RWPE1 (cell line): ENCODE data around the gene CFAP221.
"Not testable (repeated sequence)": the region's sequence is repeated elsewhere in the genome, so short reads cannot be mapped to it uniquely, and the experiment has no call there.

Experiments used
- CTCF ChIA-PET: fragments of 350-600 bp; sonication (Branson Sonifier 250); formaldehyde crosslinking; extraction: SDS; loops from one replicate; lab custom pipeline; 2021; lab: Yijun Ruan, JAX
- POLR2A ChIA-PET: fragments of 400-600 bp; formaldehyde crosslinking; extraction: SDS; loops from one replicate; lab custom pipeline; 2020; ENCODE audit warnings: antibody characterized with exemption; ENCODE audit not compliant: low non-redundant PET; lab: Yijun Ruan, JAX
- DNase-seq: peaks from one replicate; pipeline ENCODE4 v3.0.0; 2012; ENCODE audit warnings: low spot score
- H3K27ac ChIP-seq: fragments of 450-650 bp; 2 replicates; pipeline ENCODE4 v1.5.1; 2017
- TF ChIP-seq, protein P1 (sequence below): fragments of 450-650 bp; conservative IDR thresholded peaks from 2 replicates; pipeline ENCODE4 v1.5.1; 2017; ENCODE audit warnings: low read depth, mild to moderate bottlenecking

CFAP221 gene

DNA sequence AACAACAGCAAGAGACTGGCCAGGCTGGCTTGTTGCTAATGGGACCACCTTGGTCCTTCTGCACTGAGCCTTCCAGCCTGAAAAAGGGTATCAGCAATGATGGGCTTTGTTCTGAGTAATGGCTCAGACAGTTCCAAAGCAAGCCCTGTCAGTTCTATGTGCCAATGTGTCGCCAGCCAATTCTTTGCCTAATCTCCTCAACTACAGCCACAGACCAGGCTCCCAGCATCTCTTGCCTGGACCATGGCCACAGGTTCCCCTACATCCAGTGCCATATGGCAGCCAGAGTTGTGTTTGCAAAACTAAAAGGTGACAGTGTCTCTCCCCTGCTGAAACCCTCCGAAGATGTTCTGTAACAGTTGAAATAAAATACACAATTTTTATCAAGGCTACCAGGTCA, 73.2 kb downstream of the CFAP221 start:
- no peak for DNase-seq
- ChIA-PET POLR2A (no interaction called here), CTCF (no interaction called here)
- TF ChIP-seq, protein P1, sequence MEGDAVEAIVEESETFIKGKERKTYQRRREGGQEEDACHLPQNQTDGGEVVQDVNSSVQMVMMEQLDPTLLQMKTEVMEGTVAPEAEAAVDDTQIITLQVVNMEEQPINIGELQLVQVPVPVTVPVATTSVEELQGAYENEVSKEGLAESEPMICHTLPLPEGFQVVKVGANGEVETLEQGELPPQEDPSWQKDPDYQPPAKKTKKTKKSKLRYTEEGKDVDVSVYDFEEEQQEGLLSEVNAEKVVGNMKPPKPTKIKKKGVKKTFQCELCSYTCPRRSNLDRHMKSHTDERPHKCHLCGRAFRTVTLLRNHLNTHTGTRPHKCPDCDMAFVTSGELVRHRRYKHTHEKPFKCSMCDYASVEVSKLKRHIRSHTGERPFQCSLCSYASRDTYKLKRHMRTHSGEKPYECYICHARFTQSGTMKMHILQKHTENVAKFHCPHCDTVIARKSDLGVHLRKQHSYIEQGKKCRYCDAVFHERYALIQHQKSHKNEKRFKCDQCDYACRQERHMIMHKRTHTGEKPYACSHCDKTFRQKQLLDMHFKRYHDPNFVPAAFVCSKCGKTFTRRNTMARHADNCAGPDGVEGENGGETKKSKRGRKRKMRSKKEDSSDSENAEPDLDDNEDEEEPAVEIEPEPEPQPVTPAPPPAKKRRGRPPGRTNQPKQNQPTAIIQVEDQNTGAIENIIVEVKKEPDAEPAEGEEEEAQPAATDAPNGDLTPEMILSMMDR = no peak
- no peak overlapping the region for H3K27ac ChIP-seq

DNA sequence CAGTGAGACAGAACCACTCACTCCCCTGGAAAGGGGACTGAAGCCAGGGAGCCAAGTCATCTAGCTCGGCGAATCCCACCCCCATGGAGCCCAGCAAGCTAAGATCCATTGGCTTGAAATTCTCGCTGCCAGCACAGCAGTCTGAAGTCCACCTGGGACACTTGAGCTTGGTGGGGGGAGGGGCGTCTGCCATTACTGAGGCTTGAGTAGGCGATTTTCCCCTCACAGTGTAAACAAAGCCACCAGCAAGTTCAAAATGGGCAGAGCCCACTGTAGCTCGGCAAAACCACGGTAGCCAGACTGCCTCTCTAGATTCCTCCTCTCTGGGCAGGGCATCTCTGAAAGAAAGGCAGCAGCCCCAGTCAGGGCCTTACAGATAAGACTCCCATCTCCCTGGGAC, 74.5 kb downstream of the CFAP221 start:
- POLR2A ChIA-PET, DNase-seq, H3K27ac ChIP-seq, CTCF ChIA-PET: not testable (repeated sequence)

DNA sequence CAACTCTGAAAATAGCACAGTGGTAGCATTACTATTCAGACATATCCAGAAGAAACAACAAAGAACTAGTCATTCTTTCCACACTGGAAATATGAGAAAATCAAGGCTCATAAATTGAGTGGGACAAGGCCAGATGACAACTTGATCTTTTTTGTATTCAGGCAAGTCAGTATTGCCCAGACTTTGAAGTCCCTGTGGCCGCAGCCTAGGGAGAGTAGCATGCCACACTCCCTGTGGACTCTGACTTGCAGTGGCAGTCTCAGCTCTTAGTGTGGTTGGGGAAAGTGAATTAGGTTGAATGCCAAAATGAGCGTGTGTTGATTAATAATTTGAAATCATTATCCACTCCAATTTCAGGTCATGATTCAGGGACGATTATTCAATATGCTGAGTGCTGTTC, 81.0 kb downstream of the CFAP221 start:
- ChIA-PET CTCF (interaction anchor here (0.8 kb wide), 1 partner anchor 17 kb away, joined by 3 read pairs; no protein-coding TSS in a partner anchor), POLR2A (no interaction called here)
- no peak overlapping the region for H3K27ac ChIP-seq
- TF ChIP-seq, protein P1 = no peak
- no peak for DNase-seq

DNA sequence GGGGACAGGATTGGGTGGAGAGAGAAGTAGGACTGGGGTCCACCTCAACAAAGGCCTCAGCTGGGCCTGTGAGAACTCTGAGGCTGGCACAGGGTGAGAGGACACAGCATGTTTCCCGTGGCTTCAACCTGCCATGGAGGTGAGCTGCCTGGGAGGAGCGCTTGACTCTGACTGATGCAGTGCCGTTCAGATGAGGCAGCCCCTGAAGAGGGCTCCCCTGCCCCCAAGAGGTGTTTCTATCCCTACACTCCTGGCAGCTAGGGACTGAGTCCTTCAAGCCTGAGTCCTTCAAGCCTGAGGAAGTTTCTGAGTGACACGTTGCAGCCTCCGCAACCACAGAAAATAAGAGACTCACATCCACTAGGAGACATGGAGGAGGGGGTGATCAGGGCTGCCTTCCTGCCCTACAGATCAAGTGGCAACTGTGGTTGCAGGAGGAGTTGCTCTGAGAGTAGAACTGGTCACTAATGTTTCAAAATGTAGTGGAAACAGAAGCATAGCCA, 85.1 kb downstream of the CFAP221 start:
- TF ChIP-seq, protein P1 = no peak
- ChIA-PET POLR2A (no interaction called here), CTCF (no interaction called here)
- H3K27ac ChIP-seq = no peak overlapping the region
- no peak for DNase-seq

DNA sequence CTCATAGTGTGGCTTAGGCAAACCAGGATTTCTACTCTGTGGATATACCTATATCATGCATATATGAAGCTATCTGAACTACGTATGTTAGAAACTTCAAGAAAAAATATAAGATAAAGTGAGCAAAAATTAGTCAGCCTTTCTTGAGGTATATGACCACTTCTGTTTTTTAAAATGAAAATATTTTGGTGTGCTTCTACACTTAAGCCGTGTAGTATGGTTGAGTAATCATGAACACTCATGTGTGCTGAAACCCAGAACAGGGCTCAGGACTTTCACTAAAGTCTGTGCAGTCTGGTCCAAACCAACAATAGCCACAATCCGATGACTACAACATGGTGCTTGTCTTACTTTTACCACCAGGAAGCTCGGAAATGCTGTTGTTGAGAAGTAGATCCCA, 85.9 kb downstream of the CFAP221 start:
- TF ChIP-seq, protein P1 = no peak
- POLR2A ChIA-PET = no interaction called here
- DNase-seq = no peak

DNA sequence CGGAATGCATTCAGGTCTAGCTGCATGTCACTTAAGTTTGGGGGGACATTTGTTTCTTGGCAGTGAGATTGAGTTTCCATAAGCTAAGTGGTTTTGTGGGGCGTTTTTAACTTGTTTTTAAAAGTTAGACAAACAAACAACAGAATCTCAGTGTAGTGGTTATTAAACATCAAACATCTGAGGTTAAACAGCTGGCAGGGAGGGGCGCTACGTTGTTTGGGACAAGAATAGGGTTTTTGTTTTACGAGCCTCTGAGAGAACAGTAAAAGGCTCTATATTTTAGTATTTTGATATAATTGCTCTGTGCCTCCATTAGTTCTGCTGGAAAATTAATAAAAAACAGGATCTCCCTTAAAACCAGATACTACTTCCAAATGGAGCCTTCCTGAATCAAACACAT, 93.1 kb downstream of the CFAP221 start:
- TF ChIP-seq, protein P1 = no peak
- CTCF ChIA-PET = no interaction called here
- DNase-seq = no peak
- no peak overlapping the region for H3K27ac ChIP-seq
- POLR2A ChIA-PET = interaction anchor here (1.3 kb wide), 1 partner anchor 54 kb away, joined by 3 read pairs; no protein-coding TSS in a partner anchor

More for the DNA sequence above, 85.9 kb downstream of the CFAP221 start:
- H3K27ac ChIP-seq = no peak overlapping the region
- CTCF ChIA-PET = interaction anchor here (0.6 to 0.9 kb wide), 2 partner anchors 11 to 345 kb away, joined by 3 to 7 read pairs; no protein-coding TSS in a partner anchor

DNA sequence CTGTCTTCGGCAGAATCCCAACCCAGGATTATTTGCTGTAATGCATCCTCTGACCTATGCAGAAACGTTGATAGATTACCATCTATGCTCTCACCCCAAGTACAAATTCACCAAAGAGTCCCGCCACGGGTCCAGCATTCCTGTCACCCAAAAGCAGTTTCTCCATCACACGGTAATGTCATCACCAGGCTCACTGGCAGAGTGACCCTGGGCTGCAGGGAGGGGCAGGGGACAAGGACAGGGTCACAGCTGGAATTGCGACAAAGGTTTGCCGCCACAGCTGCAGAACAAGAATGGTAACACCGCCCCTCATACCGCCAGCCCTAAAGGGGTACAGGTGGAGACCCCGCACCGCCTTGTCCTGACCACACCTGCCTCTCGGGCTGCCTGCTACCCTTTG, 94.0 kb downstream of the CFAP221 start:
- ChIA-PET CTCF (no interaction called here), POLR2A (interaction anchor here (1.3 kb wide), 1 partner anchor 55 kb away, joined by 3 read pairs; no protein-coding TSS in a partner anchor)
- TF ChIP-seq, protein P1 = no peak
- no peak overlapping the region for H3K27ac ChIP-seq
- no peak for DNase-seq
